Cardiac fibroblast (primary cell): Measurements from ENCODE around the gene CATSPER3.

ENCODE experiments used
- DNase-seq, 2 donors: peaks; one replicate each; pipeline versions ENCODE4 v3.0.0 to v3.0.0-alpha.2; 2010; ENCODE audit warnings: low read depth in 2 of 2
- H3K4me3 ChIP-seq, 2 donors: replicated peaks in 1 of 2; 1 replicate in 1 of 2; 2 replicates in 1 of 2; pipeline ENCODE4 v1.5.1; 2011; ENCODE audit warnings: low read depth in 2 of 2, low read length in 2 of 2, mild to moderate bottlenecking in 2 of 2, moderate library complexity in 1 of 2
- CTCF ChIP-seq: IDR thresholded peaks from one replicate; pipeline ENCODE4 v1.5.1; 2011; ENCODE audit warnings: low read depth, mild to moderate bottlenecking, low read length, inconsistent platforms

CATSPER3 gene

GRCh38 chr5:135059000-135059923 lies 91.6 kb downstream of the CATSPER3 start:
- TF ChIP-seq CTCF, result no peak
- no peak for DNase-seq
- no peak overlapping the region for H3K4me3 ChIP-seq

GRCh38 chr5:135060021-135060420 lies 92.3 kb downstream of the CATSPER3 start:
- TF ChIP-seq CTCF, result no peak

GRCh38 chr5:135061001-135061400 lies 93.3 kb downstream of the CATSPER3 start:
- TF ChIP-seq CTCF, result no peak
- no peak for DNase-seq
- H3K4me3 ChIP-seq, result no peak overlapping the region

More at GRCh38 chr5:135060021-135060420, 92.3 kb downstream of the CATSPER3 start:
- no peak for DNase-seq
- no peak overlapping the region for H3K4me3 ChIP-seq
